GM06990 (cell line): ENCODE data around the gene SRPK2.

Experiments used
- DNase-seq: peaks from one replicate; pipeline ENCODE4 v3.0.0-alpha.2; 2011; ENCODE audit not compliant: insufficient read length; ENCODE audit errors: extremely low read depth
- H3K27me3 ChIP-seq: replicated peaks from 2 replicates; pipeline ENCODE4 v1.6.0; 2011; ENCODE audit warnings: low read length; ENCODE audit not compliant: control insufficient read depth, insufficient read depth
- H3K36me3 ChIP-seq: 2 replicates; pipeline ENCODE4 v1.5.1; 2011; ENCODE audit warnings: low read length; ENCODE audit not compliant: control insufficient read depth, insufficient read depth
- H3K4me3 ChIP-seq: replicated peaks from 2 replicates; pipeline ENCODE4 v1.5.1; 2011; ENCODE audit warnings: low read depth, mild to moderate bottlenecking, control low read depth, low read length
- TF ChIP-seq, protein P1 (sequence below): IDR thresholded peaks from 2 replicates; pipeline ENCODE4 v1.5.1; 2011; ENCODE audit warnings: low read length, control low read depth, mild to moderate bottlenecking, inconsistent platforms; ENCODE audit not compliant: insufficient read depth, poor library complexity, severe bottlenecking

SRPK2 gene

DNA sequence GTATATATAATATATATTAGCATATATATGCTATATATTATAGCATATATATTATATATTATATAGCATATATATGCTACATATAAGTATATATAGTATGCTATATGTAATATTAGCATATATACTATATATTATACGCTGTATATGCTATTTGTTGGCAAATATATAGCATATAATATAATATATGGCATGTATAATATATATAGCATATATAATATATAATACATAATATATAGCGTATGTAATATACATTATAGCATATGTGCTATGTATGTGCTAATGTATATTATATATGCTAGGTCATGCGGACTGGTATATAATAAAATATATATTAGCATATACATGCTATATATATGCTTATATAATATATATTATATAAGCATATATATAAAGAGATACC lies 301.9 kb downstream of the SRPK2 start:
- no peak for DNase-seq
- Histone ChIP-seq H3K27me3 (no peaks in the 10 kb centered on the region), H3K4me3 (no peak overlapping the region), H3K36me3 (peaks cover 3% of the 10 kb centered on the region)
- TF ChIP-seq, protein P1, sequence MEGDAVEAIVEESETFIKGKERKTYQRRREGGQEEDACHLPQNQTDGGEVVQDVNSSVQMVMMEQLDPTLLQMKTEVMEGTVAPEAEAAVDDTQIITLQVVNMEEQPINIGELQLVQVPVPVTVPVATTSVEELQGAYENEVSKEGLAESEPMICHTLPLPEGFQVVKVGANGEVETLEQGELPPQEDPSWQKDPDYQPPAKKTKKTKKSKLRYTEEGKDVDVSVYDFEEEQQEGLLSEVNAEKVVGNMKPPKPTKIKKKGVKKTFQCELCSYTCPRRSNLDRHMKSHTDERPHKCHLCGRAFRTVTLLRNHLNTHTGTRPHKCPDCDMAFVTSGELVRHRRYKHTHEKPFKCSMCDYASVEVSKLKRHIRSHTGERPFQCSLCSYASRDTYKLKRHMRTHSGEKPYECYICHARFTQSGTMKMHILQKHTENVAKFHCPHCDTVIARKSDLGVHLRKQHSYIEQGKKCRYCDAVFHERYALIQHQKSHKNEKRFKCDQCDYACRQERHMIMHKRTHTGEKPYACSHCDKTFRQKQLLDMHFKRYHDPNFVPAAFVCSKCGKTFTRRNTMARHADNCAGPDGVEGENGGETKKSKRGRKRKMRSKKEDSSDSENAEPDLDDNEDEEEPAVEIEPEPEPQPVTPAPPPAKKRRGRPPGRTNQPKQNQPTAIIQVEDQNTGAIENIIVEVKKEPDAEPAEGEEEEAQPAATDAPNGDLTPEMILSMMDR, result no peak

GRCh38 chr7:105084581-105084980 lies 304.1 kb downstream of the SRPK2 start:
- H3K36me3 ChIP-seq, result peaks cover 8% of the 10 kb centered on the region
- H3K4me3 ChIP-seq, result no peak overlapping the region
- TF ChIP-seq, protein P1, result no peak
- no peak for DNase-seq
- no peaks in the 10 kb centered on the region for H3K27me3 ChIP-seq

DNA sequence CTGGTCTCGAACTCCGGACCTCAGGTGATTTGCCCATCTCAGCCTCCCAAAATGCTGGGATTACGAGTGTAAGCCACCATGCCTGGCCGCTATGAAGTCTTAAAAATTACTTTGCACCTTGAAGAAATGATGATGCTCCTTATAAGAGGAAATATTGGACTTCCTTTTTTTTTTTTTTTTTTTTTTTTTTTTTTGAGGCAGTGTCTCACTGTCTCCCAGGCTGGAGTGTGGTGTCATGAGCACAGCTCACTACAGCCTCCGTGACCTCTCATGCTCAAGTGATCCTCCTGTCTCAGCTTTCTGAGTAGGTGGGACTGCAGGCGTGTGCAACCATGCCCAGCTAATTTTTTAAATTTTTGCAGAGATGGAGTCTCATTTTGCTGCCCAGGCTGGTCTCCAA lies 309.4 kb downstream of the SRPK2 start:
- TF ChIP-seq, protein P1, result no peak
- DNase-seq, result no peak
- Histone ChIP-seq H3K4me3 (no peak overlapping the region), H3K36me3 (peaks cover 12% of the 10 kb centered on the region), H3K27me3 (no peaks in the 10 kb centered on the region)

DNA sequence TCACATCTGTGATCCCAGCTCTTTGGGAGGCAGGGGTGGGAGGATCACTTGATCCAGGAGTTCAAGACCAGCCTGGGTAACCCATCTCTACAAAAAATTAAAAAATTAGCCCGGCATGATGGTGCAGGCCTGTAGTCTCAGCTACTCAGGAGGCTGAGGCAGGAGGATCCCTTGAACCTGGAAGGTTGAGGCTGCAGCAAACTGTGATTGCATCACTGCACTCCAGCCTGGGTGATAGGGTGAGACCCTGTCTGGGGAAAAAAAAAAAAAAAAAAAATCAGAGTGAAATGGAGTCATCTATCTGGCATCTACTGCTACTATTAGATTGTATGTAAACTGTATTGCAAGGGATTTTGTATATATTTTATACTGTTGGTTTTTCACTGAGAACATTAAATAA lies 315.6 kb downstream of the SRPK2 start:
- DNase-seq, result no peak
- Histone ChIP-seq H3K36me3 (peaks cover 5% of the 10 kb centered on the region), H3K4me3 (no peak overlapping the region), H3K27me3 (no peaks in the 10 kb centered on the region)
- TF ChIP-seq, protein P1, result no peak

- TF ChIP-seq, protein P1, result no peak
Observed at GRCh38 chr7:105068886-105069285, 319.8 kb downstream of the SRPK2 start.

GRCh38 chr7:105067691-105068090 lies 321.0 kb downstream of the SRPK2 start:
- DNase-seq, result no peak
- TF ChIP-seq, protein P1, result no peak
- Histone ChIP-seq H3K36me3 (peaks cover 9% of the 10 kb centered on the region), H3K4me3 (no peak overlapping the region), H3K27me3 (no peaks in the 10 kb centered on the region)

More at GRCh38 chr7:105068886-105069285, 319.8 kb downstream of the SRPK2 start:
- Histone ChIP-seq H3K4me3 (no peak overlapping the region), H3K36me3 (peaks cover 7% of the 10 kb centered on the region), H3K27me3 (no peaks in the 10 kb centered on the region)
- no peak for DNase-seq
